Frontal cortex (tissue), 4 donors: Measurements from ENCODE around the gene MTCP1. TPM values are rescaled to one million over a fixed set of nuclear protein-coding genes. Genes with fewer than 3 reads are reported as not detected.

Source experiments
- DNase-seq, 2 donors: peaks; one replicate each; pipeline ENCODE4 v3.0.0; 2012; ENCODE audit warnings: low spot score in 2 of 2
- FAIRE-seq: peaks from 2 replicates; lab custom pipeline; 2012; peaks lifted over from hg19 to GRCh38; lab: Jason Lieb, UNC
- total RNA-seq: library from RNA; depleted of rRNA; stranded (reverse); fragments of >200 nt; gene quantifications from one replicate; pipeline ENCODE4 v1.2.3, GENCODE V29; 2014
- donor health status: control.
- donor health status: control.
- donor health status: control.

The MTCP1 gene
- total RNA-seq, 1 donor from 2014 or later = 10.2 TPM

DNA sequence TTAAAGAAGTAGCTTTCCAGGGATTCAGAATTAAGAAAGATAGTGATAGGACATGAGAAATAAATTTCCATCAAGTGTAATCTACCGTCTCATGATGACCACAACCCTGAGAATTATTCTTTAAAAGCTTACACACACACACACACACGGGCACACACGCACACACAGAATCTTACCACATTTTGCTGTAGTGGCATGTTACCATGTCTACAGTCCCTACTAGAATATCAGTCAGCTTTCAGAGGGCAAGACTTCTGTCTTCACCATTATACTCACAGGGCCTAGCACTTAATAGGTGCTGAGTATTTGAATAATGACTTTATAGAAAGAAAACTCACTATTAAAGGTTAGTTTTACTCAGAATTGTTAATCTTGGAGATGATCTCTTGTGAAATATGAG is 15.4 kb downstream of the MTCP1 start:
- DNase-seq (no peak), FAIRE-seq (no peak)

DNA sequence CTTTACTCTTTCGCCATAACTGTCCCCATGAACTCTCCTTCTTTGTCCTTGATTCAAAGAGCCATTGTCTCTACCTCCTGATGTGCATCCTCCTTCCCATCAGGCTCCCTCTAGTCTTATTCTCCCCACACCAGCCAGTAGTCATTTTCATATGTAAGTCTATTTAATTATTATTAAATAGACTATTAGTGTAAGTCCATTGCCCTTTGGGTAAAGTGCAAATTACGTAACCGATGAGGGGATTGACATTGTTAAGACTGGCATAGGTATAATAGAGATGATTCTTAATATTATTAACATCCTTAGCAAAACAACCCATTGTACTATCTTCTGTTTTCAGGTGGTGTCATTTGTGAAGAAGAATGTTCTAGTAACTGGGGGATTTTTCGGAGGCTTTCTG is 16.7 kb downstream of the MTCP1 start:
- FAIRE-seq = no peak
- no peak for DNase-seq

DNA sequence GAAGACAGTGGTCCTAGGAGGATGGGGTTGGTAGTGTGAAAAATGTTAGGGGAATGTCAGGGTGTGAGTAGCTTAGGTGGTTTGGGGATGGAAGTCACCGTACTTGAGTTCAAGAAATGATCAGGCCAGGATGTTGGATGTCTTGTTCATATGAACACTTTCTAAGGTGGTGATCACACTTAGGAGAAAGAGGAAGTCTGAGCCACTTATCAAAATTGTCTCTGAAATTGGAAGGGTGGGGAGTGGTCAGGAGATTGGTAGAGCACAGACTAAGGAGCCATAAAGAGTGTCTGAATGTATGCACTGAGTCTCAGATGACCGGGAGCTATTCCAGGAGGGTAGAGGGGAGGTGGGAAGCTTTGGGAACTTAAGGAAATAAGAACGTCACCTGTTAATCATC is 17.3 kb downstream of the MTCP1 start:
- no peak for DNase-seq
- FAIRE-seq = no peak

DNA sequence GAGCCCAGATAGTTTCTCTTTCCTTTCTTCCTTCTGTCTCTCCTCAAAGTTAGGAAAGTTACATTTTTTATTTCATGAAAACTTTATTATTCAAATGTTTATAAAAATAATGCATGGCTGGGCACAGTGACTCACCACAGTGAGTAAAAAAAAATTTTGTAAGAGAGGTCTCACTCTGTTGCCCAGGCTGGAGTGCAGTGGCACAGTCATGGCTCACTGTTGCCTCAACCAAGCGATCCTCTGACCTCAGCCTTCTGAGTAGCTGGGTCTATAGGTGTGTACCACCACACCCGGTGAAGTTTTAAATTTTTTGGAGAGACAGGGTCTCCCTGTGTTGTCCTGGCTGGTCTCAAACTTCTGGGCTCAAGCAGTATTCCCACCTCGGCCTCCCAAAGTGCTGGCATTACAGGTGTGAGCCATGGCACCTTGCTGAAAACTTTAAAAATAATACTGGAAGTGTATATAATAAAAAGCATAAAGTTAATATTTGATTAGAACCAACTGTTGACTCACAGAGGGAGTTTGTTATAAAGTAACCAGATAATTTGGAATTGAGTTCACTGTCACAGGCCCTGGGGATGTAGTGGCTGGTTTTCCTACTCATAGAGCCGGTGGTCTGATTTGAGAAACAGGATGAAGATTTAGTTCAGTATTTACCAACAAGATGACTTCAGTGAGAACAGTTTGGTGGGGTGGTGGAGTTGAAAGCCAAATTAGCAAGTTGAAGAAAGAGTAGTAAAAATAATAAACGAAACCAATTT is 18.0 kb downstream of the MTCP1 start:
- no peak for DNase-seq
- FAIRE-seq = no peak

DNA sequence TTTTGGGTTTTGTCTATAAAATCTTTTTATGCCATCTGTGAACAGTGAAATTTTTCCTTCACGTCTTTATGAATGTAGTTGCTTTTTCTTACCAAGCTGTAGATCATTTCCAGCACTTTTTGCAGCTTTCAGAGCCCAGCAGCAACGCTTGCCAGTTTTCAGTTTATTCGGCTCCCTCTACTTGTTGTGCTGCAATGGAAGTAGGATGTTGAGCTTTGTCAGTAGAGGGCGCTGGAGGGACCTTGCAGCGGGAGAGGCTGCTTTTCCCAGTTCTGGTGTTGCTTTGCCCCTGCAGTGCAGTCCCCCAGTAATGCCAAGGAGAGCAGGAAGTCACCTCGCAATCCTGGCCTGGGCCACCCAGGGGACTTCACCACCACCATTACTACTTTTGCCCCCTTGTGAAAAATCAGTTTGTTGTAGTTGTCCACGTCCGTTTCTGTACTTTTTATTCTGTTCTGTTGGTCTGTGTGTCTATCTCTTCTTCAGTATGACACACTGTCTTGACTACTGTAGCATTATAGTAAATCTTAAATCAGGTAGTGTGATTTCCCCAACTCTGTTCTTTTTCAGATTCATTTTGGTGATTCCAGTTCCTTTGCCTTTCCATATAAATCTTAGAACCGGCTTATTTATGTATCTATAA is 21.8 kb downstream of the MTCP1 start:
- DNase-seq = no peak
- no peak for FAIRE-seq

DNA sequence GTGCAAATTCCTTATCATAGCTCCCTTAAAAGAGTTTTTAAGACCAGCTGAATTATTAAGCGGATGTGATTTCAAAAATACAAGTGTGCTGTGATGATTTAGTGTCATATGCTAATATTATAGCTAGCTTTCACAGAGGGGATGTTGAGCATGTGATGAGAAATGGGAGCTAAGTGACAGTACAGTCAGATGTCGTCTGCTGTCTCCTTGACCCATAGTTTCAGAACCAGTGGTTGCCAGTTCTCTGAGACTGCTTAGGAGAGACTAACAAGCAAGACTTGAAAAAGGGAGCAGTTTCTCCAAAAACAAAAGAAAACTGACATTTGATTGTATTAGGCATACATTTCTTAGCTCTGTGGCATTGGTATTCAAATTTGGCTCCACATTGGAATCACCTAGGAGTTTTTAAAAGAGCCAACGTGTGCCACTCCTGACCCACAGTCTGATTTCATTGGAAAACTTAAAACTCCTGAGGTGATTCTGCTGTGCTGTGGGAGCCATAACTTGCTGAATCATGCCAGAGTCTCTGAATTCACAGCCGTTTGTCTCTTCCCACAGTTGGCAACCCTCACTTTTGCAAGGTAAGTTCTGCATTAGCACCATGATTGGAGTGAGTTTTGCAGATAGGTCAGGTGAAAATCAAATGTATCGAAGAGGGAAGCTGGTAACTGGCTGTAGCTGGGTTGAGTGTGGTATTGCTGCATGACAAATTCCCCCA is 24.0 kb downstream of the MTCP1 start:
- DNase-seq = no peak
- FAIRE-seq = no peak

DNA sequence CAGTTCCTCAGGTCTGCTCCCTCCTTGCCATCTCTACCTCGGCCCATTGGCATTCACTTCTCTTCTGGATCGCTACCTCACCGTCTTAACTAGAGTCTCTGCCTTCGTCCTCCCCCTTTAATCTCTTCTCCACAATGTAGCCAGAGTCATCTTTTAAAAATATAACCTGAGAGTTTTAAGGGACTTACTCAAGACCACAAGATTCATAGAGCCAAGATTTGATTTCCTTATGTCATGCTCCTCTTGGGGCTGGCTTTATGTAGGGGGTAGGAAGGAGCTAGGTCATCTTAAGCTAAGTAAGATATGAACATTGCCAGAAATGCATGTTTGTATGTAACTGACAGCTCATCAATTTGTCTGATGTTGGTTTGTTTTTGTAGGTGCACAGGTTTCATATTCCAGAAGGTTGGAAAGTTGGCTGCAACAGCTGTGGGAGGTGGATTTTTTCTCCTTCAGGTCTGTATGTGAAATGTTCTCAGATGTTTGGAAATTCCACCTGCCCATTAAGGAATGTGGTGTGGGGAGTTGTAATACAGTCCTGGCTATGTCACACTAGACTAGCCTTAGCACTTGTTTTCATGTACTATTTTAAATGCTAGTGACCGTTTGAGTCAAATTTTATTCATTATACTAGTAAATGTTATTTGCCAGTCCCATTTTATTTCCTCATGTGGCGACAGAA is 24.7 kb downstream of the MTCP1 start:
- DNase-seq (no peak), FAIRE-seq (no peak)

DNA sequence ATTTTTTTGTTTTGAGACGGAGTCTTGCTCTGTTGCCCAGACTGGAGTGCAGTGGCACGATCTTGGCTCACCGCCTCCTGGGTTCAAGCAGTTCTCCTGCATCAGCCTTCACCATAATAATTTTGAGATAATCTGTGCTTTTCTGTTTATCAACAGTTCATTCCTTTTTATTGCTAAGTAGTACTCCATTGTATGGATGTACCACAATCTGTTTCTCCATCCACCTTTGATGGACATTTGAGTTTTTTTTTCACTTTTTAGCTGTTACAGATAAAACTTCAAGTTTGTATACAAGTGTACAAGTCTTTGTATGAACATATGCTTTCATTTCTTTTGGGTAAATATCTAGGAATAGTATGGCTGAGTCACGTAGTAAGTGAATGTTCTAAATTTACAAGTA is 35.2 kb downstream of the MTCP1 start:
- FAIRE-seq (no peak), DNase-seq (no peak)

DNA sequence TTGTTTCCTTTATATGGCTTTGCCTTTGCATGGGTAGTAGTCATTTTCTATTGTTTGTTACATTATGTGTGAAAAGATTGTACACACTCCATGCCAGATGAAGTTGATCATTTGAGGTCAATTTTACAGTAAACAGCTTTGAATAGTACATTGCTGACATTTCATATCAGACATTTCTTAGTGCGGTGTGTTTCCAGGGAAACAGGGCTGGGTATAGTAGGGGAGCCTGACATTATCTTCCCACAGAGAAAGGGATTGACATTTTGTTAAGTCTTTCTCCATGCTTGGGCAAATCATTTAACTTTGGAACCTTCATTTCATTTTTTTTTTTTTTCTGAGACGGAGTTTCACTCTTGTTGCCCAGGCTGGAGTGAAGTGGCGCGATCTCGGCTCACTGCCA is 39.3 kb downstream of the MTCP1 start:
- FAIRE-seq = no peak
- DNase-seq = no peak

DNA sequence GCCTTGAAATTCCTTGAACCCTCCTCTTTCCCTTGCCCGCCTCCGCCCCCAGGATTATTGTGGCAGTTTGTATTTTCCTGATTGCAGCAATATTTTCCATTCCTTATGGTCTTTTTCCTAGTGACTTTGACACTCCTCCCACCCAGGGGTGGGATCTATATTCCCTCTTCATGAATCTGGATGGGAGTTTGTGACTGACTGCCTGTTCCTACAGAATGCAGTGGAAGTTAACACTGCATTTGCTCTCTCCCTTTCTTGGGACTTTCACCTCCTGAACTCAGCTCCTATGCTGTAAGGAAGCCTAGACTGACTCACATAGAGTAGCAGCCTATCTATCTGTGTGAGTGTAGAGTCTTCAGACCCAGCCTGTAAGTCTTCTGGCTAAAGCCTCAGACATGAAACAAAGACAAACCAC is 42.1 kb downstream of the MTCP1 start:
- no peak for DNase-seq
- FAIRE-seq = no peak

DNA sequence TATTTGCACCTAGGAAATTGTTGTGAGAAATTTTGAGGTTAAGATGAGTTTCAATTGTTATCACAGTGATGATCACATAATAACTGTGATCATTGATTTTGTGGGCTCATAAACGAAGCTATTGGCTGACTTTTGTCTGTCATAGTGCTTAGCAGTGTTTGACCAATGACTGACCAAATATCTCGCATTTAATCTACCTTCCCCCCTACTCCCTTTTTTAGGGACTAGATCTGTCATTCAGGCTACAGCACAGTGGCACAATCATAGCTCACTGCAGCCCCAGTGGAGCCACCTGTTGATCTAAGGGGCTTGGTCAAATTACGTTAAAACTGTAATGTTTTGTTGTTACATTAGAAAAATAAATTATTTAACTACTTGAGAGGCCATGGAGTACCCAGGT is 42.8 kb downstream of the MTCP1 start:
- DNase-seq = no peak

DNA sequence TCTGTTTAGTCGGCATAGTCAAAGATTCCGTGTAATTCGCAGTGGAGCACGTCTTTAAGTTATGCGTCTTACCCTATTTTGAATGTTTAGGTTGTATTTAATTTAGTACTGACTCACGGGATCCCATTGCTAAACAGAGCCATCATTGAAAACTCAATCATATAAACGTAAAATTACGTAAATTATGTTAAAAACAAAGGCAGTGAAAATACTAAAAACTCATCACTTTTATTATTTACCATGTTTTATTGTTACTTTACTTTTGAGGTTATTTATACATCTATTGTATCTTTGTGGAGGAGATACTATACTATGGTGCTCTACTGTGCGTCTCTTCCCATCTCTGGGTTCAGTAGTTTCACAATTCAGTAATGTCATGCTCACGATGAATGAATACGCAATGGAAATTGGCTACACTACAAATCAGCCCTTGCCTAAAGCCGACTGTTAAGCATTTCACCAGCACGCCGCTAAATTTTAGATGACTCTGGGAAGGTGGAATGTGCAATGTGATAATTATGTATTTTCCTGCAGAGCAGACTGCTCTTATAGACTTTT is 43.3 kb downstream of the MTCP1 start:
- FAIRE-seq (no peak), DNase-seq (no peak)

More for the DNA sequence above, 42.8 kb downstream of the MTCP1 start:
- FAIRE-seq = no peak

DNA sequence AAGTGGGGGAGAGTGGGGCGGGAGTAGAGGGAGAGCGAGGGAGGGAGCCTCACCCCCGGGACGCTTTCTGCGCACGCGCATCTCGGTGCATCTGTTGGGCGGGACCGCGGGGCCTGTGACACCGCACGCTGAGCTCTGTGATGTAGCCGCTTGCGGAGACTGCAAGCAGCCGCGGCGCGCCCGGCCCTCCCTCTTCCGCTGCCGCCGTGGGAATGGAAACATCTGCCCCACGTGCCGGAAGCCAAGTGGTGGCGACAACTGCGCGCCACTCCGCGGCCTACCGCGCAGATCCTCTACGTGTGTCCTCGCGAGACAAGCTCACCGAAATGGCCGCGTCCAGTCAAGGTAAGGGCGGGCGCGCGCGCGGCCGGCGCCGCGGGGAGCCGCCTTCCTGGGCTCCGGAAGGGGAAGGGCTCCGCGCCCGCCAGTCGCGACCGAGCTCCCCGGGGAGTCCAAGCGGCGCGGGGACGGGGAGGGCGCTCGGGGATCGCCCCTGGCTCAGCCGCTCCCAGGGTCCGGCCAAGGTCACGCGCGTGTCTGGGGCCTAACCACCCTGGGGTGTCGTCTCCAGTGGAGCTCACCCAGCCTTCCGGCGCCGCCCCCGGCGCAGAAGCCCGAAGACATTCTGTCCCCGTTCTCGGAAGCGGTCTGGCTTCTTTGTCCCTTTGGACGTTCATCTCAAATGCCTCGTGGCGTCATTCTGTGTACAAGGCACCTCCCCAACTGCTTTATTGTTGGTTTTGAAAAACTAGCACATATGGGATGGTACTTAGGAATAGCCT is 44.0 kb downstream of the MTCP1 start, which contains the start of gene FUNDC2:
Gene FUNDC2, plus strand, starts transcription at position 118 of the 782 bp plus-strand sequence. Its CDS starts 95 bp downstream, at position 213.
- FAIRE-seq (no peak), DNase-seq (peak; percentile 68 to 72)

DNA sequence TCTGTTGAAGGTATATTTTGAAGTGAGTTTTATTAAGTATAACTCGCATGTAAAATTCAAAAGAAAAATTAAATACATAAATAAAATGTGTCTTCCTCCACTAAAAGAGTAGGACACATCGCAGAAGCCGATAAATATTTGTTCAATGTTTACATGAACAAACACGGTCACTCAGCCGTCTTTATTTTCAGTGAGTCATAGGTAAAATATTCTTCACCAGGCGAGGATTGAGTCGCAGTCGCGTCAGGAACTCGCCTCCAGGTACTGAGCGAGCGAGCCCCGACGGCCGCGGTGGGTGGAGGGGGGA is 44.6 kb downstream of the MTCP1 start:
- no peak for FAIRE-seq
- no peak for DNase-seq

DNA sequence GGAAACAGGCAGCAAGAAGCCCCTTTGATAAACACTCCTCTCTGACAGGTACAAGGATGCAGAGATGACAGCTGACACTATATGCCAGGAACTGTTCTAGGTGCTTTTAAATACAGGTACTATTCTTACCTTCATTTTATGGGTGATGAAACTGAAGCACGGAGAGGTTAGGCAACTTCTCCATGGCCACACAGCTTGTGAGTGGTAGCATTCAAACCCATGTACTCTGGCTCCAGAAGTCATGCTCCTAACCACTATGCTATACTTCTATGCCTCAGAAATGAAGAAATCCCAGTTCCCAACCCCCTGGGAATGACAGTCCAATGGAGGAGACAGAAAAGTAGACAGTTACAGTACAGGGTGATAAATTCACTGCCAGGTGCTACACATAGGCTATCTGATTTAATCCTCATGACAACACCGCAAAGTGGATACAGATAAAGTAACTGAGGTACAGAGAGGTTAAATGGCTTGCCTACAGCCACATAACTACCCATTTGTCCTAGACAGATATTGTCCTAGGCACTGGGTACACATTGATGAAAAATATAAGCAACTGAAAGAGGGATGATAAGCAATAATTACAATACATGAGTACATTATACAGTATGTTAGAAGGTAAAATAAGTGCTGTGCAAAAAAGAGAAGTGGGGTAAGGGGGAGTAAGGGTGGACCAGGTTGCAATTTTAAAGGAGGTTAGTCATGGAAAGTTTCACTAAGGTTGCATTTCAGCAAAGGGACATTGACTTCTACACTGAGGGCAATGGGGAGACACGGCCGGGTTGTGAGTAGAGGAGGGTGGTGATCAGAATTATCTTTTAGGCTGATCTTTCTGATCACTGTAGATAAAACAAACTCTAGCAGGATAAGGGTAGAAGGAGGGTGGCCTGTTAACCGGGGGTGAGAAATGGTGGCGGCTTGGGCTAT is 46.8 kb downstream of the MTCP1 start:
- no peak for FAIRE-seq

DNA sequence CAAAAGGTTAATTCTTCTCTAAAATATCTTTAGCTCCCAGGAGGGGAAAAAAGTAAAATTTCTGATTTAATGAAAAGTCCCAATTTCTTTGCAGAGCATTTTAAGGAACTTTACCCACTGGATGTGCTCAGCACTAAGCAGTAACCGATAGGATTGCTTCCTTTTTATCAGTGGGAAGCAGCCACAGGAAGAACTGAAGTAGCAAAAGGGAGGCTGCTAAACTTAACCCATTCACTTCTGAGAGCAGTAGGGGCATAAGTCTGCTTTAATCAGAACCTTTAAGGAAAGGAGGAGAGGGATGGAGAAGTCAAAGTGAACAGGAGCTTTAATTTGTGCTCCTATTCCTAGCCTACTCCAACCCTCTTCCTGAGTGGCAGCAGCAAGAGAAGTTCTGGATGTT is 48.4 kb downstream of the MTCP1 start, which contains the start of gene F8:
Gene F8, minus strand, starts transcription at position 139 of the 400 bp plus-strand sequence. CDS start 171 bp downstream, outside the sequence.
- no peak for FAIRE-seq

More for the DNA sequence above, 46.8 kb downstream of the MTCP1 start:
- no peak for DNase-seq

DNA sequence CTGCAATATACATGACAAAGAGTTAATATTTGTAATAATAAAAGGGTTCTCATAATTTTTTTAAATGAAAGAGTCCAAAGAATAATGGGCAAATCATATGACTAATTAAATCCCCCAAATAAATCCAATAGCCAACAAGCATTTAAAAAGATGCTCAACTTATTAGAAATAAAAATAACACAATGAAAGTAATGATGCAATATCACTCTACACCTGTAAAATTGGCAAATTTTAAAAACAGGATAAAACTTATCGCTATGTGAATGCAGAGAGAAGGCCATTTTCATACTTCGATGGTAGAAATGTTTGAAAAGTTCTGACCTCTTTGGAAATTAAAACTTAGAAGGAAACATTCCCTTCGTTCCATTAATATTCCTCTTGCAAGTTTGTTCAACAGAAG is 50.3 kb downstream of the MTCP1 start:
- FAIRE-seq (no peak), DNase-seq (no peak)

More for the DNA sequence above, 48.4 kb downstream of the MTCP1 start, which contains the start of gene F8:
- no peak for DNase-seq
